Measurements from ENCODE around the gene TYRO3.
"Not testable (repeated sequence)": the region's sequence is repeated elsewhere in the genome, so short reads cannot be mapped to it uniquely, and the experiment has no call there.

TYRO3 gene

DNA sequence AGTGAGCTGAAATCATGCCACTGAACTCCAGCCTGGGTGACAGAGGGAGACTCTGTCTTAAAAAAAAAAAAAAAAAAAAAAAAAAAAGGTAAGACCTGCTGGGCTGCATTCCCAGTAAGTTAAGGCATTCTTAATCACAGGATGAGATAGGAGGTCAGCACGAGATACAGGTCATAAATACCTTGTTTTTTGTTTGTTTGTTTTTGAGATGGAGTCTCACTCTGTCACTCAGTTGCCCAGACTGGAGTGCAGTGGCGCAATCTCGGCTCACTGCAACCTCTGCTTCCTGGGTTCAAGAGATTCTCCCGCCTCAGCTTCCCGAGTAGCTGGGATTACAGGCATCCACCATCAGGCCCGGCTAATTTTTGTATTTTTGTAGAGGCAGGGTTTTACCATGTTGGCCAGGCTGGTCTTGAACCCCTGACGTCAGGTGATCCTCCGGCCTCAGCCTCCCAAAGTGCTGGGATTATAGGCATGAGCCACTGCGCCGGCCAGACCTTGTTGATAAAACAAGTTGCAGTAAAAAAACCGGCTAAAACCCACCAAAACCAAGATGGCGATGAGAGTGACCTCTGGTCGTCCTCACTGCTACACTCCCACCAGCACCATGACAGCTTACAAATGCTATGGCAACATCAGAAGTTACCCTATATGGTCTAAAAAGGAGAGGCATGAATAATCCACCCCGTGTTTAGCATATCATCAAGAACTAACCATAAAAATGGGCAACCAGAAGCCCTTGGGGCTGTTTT lies 27.7 kb downstream of the TYRO3 start:
- 72 to 87% methylated on average over 7 to 13 of the region's 14 CpGs for WGBS, 2 experiments (ENCODE audit: insufficient coverage in 2 of 2)
- not testable (repeated sequence) for H3K4me3 ChIP-seq (ENCODE audit: extremely low read depth, insufficient read depth, low read length, poor library complexity, severe bottlenecking); H3K9me3 ChIP-seq (ENCODE audit: control insufficient read depth, low read length); H3K36me3 ChIP-seq (ENCODE audit: control insufficient read depth, insufficient read depth, low read length); H3K4me1 ChIP-seq (ENCODE audit: control insufficient read depth, insufficient read depth, low read length, poor library complexity, severe bottlenecking); H3K27ac ChIP-seq (ENCODE audit: low read depth, low read length, severe bottlenecking)

DNA sequence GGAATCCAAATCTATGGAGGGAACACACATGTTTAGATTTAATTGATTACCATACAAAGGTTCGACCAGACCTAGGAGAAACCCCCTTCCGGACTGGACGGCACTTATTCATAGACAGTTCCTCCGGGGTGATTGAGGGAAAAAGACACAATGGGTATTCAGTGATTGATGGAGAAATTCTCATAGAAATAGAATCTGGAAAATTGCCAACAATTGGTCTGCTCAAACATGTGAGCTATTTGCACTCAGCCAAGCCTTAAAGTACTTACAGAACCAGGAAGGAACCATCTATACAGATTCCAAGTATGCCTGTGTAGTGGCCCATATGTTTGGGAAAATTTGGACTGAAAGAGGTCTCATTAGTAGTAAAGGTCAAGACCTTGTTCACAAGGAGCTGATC lies 30.0 kb downstream of the TYRO3 start:
- not testable (repeated sequence) for H3K4me3 ChIP-seq (ENCODE audit: extremely low read depth, insufficient read depth, low read length, poor library complexity, severe bottlenecking); H3K27ac ChIP-seq (ENCODE audit: low read depth, low read length, severe bottlenecking); H3K4me1 ChIP-seq (ENCODE audit: control insufficient read depth, insufficient read depth, low read length, poor library complexity, severe bottlenecking); H3K9me3 ChIP-seq (ENCODE audit: control insufficient read depth, low read length); H3K36me3 ChIP-seq (ENCODE audit: control insufficient read depth, insufficient read depth, low read length)
- 80 to 84% methylated on average over 3 to 4 of the region's 4 CpGs for WGBS, 2 experiments (ENCODE audit: insufficient coverage in 2 of 2)

DNA sequence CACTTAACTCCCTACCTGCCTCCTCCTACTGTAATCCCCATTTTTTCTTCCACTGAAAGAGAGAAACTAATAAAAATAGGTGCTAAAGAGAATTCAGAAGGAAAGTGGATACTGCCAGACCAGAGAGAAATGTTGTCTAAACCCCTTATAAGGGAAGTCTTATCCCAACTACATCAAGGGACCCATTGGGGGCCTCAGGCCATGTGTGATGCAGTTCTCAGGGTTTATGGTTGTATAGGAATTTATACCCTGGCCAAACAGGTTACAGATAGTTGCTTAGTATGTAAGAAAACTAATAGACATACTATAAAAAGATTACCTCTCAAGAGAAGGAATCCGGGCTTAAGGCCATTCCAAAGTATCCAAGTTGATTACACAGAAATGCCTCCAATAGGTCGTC lies 30.6 kb downstream of the TYRO3 start:
- H3K36me3 ChIP-seq (ENCODE audit: control insufficient read depth, insufficient read depth, low read length); H3K4me3 ChIP-seq (ENCODE audit: extremely low read depth, insufficient read depth, low read length, poor library complexity, severe bottlenecking); H3K4me1 ChIP-seq (ENCODE audit: control insufficient read depth, insufficient read depth, low read length, poor library complexity, severe bottlenecking); H3K9me3 ChIP-seq (ENCODE audit: control insufficient read depth, low read length); H3K27ac ChIP-seq (ENCODE audit: low read depth, low read length, severe bottlenecking): not testable (repeated sequence)
- WGBS, 2 experiments (ENCODE audit: insufficient coverage in 2 of 2): 60 to 80% methylated on average over 1 of the region's 2 CpGs

DNA sequence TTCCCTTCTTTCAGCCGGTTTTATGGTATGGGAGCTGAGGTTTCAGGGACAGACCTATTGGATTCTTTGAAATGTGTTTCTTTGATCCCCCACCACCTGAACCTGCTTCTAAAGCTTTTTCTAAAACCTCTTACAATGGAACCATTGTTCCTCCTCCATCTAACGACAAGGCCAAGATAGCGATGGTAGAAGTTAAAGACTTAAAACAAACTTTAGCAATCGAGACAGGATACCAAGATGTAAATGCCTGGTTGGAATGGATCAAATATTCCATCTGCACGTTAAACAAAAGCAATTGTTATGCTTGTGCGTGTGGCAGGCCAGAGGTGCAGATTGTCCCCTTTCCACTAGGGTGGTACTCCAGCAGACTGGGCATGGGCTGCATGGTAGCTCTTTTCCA lies 32.2 kb downstream of the TYRO3 start:
- WGBS, 2 experiments (ENCODE audit: insufficient coverage in 2 of 2): 76 to 97% methylated on average over 3 of the region's 6 CpGs
- not testable (repeated sequence) for H3K36me3 ChIP-seq (ENCODE audit: control insufficient read depth, insufficient read depth, low read length); H3K4me3 ChIP-seq (ENCODE audit: extremely low read depth, insufficient read depth, low read length, poor library complexity, severe bottlenecking); H3K9me3 ChIP-seq (ENCODE audit: control insufficient read depth, low read length); H3K27ac ChIP-seq (ENCODE audit: low read depth, low read length, severe bottlenecking); H3K4me1 ChIP-seq (ENCODE audit: control insufficient read depth, insufficient read depth, low read length, poor library complexity, severe bottlenecking)

DNA sequence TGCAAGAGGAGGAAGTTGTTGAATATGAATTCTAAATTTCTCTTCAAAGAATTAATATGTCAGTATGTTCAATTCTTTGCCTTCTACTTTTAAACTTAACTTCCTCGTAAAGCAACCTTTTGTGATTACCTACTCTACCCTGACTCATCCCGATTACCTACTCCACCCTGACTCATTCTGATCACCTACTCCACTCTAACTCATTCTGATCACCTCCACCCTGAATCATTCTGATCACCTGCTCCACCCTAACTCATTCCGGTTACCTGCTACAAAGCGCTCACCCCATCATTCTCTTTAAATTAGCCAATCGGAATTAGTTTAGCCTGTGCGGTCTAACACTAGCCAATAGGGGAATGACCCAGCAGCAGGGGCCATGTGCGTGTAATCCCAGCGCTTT lies 33.7 kb downstream of the TYRO3 start:
- not testable (repeated sequence) for H3K4me3 ChIP-seq (ENCODE audit: extremely low read depth, insufficient read depth, low read length, poor library complexity, severe bottlenecking); H3K4me1 ChIP-seq (ENCODE audit: control insufficient read depth, insufficient read depth, low read length, poor library complexity, severe bottlenecking); H3K27ac ChIP-seq (ENCODE audit: low read depth, low read length, severe bottlenecking); H3K9me3 ChIP-seq (ENCODE audit: control insufficient read depth, low read length); H3K36me3 ChIP-seq (ENCODE audit: control insufficient read depth, insufficient read depth, low read length)
- 87 to 97% methylated on average over 8 of the region's 8 CpGs for WGBS, 2 experiments (ENCODE audit: insufficient coverage in 2 of 2)

DNA sequence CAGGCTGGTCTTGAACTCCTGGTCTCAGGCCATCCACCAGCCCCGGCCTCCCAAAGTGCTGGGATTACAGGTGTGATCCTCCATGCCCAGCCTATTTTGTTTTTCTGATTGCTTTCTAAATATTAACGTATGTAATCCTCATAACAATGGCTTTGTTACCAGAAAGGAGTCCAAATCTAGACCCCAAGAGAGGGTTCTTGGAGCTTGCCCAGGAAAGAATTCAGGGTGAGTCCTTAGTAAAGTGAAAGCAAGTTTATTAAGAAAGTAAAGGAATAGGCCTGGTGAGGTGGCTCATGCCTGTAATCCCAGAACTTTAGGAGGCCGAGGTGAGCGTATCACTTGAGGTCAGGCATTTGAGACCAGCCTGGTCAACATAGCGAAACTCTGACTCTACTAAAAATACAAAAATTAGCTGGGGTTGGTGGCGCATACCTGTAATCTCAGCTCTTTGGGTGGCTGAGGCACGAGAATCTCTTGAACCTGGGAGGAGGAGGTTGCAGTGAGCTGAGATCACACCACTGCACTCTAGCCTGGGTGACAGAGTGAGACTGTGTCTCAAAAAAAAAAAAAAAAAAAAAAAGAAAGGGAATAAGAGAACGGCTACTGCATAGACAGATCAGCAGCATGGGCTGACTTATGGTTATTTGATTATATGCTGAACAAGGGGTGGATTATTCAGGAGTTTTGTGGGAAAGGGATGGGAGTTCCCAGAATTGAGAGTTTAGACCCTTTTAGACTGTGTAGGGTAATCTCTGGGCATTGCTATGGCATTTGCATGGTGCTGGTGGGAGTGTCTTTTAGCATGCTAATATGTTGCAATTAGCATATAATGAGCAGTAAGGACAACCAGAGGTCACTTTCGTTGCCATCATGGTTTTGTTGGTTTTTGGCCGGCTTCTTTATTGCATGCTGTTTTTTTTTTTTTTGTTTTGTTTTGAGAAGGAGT lies 36.1 kb downstream of the TYRO3 start:
- no peak overlapping the region for H3K4me3 ChIP-seq (ENCODE audit: extremely low read depth, insufficient read depth, low read length, poor library complexity, severe bottlenecking)
- 82 to 91% methylated on average over 5 to 9 of the region's 10 CpGs for WGBS, 2 experiments (ENCODE audit: insufficient coverage in 2 of 2)
- H3K36me3 ChIP-seq (ENCODE audit: control insufficient read depth, insufficient read depth, low read length): no peaks in the 10 kb centered on the region
- H3K27ac ChIP-seq (ENCODE audit: low read depth, low read length, severe bottlenecking): no peak overlapping the region
- H3K4me1 ChIP-seq (ENCODE audit: control insufficient read depth, insufficient read depth, low read length, poor library complexity, severe bottlenecking): no peaks in the 10 kb centered on the region
- no peaks in the 10 kb centered on the region for H3K9me3 ChIP-seq (ENCODE audit: control insufficient read depth, low read length)

DNA sequence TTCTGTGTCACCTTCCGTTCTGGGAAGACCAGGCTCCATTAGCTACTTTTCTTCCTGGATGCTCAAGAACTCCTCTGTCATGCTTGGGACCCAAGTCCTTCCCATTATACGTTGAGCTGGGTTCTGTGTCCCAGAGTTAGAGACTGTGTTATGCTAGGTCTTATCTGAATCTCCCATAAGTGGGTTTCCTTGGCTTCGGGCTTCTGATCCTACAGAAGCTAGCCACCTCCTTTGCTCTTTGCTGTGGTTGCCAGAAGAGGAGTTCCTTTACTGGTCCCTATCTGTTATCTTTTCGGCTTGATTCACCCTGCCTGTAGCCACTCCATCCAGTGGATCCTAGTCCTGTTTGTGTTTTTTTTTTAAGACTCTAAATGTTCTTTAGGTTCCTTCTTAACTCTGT lies 38.0 kb downstream of the TYRO3 start:
- no peaks in the 10 kb centered on the region for H3K9me3 ChIP-seq (ENCODE audit: control insufficient read depth, low read length)
- H3K4me3 ChIP-seq (ENCODE audit: extremely low read depth, insufficient read depth, low read length, poor library complexity, severe bottlenecking): no peak overlapping the region
- 91 to 93% methylated on average over 3 of the region's 4 CpGs for WGBS, 2 experiments (ENCODE audit: insufficient coverage in 2 of 2)

DNA sequence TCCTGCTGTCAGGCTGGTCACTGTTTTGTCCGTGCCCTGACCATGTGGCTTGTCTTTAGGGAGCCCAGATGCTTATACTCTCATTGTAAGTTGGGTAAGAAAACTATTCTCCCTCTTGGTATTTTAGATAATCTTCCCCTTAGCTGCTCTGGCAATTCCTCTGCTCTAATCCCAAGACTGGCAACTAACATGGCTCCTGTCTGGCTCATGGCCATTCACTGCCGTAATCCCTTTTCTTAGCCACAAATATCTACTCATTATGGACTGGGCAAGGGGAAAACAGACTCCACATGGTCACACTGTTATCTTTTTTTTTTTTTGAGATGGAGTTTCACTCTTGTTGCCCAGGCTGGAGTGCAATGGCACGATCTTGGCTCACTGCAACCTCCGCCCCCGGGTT lies 38.8 kb downstream of the TYRO3 start:
- no peaks in the 10 kb centered on the region for H3K9me3 ChIP-seq (ENCODE audit: control insufficient read depth, low read length)
- WGBS, 2 experiments (ENCODE audit: insufficient coverage in 2 of 2): 100% methylated on average over 1 of the region's 5 CpGs; no CpG with 5 or more reads in 1 of the 2 experiments
- H3K36me3 ChIP-seq (ENCODE audit: control insufficient read depth, insufficient read depth, low read length): no peaks in the 10 kb centered on the region
- H3K4me1 ChIP-seq (ENCODE audit: control insufficient read depth, insufficient read depth, low read length, poor library complexity, severe bottlenecking): no peaks in the 10 kb centered on the region
- H3K4me3 ChIP-seq (ENCODE audit: extremely low read depth, insufficient read depth, low read length, poor library complexity, severe bottlenecking): no peak overlapping the region
- no peak overlapping the region for H3K27ac ChIP-seq (ENCODE audit: low read depth, low read length, severe bottlenecking)

More for the DNA sequence above, 38.0 kb downstream of the TYRO3 start:
- Histone ChIP-seq H3K36me3 (ENCODE audit: control insufficient read depth, insufficient read depth, low read length) (no peaks in the 10 kb centered on the region), H3K4me1 (ENCODE audit: control insufficient read depth, insufficient read depth, low read length, poor library complexity, severe bottlenecking) (no peaks in the 10 kb centered on the region), H3K27ac (ENCODE audit: low read depth, low read length, severe bottlenecking) (no peak overlapping the region)

DNA sequence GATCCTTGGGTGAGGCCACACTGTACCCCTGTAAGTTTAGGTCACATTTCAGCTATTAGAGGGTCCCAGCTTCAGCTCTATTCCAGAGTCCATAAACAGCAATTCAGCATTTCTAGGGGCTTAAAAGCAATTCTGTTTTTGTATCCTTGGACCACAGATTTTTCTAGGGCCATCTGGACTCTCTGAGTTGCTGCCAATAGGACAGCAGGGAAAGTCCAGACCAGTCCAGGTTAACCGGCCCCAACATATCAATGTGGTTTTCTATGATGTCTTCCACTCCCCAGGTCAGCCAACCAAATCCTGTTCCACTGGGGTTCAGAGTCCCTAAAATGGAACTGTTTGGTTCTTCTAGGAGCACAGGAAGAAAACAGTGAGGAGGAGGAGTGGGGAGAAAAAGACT lies 40.0 kb downstream of the TYRO3 start:
- WGBS, 2 experiments (ENCODE audit: insufficient coverage in 2 of 2): 80% methylated on average over 1 of the region's 1 CpG
- H3K36me3 ChIP-seq (ENCODE audit: control insufficient read depth, insufficient read depth, low read length): no peaks in the 10 kb centered on the region
- H3K9me3 ChIP-seq (ENCODE audit: control insufficient read depth, low read length): no peaks in the 10 kb centered on the region
- no peaks in the 10 kb centered on the region for H3K4me1 ChIP-seq (ENCODE audit: control insufficient read depth, insufficient read depth, low read length, poor library complexity, severe bottlenecking)
- H3K27ac ChIP-seq (ENCODE audit: low read depth, low read length, severe bottlenecking): no peak overlapping the region
- H3K4me3 ChIP-seq (ENCODE audit: extremely low read depth, insufficient read depth, low read length, poor library complexity, severe bottlenecking): no peak overlapping the region

DNA sequence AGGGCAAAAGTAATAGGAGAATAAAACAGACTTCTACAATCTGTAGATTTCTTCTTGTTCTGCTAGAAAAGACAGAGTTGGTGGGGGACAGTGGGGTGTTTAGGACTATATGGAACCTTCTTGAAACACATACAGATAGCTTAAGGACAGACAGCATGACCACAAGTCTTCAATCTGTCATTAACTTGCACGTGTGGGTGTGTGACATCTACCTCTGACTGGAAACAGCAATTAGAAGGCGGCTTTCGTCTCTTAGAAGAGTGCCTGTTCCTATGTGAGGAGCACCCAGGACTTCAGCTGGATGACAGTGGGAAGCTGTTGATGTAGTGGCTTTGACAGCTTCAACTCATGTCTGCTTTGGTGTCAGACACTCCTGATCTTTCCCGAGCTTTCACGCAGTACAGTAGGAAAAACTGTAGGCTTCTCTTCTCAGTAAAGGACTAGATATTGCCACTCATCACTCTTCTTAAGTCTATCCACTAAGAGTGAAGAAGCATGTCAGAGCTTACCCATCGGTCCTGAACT lies 44.5 kb downstream of the TYRO3 start:
- WGBS, 2 experiments (ENCODE audit: insufficient coverage in 2 of 2): 87 to 96% methylated on average over 4 to 6 of the region's 6 CpGs
- Histone ChIP-seq H3K27ac (ENCODE audit: low read depth, low read length, severe bottlenecking) (no peak overlapping the region), H3K36me3 (ENCODE audit: control insufficient read depth, insufficient read depth, low read length) (no peaks in the 10 kb centered on the region), H3K4me3 (ENCODE audit: extremely low read depth, insufficient read depth, low read length, poor library complexity, severe bottlenecking) (no peak overlapping the region), H3K4me1 (ENCODE audit: control insufficient read depth, insufficient read depth, low read length, poor library complexity, severe bottlenecking) (peaks cover 4% of the 10 kb centered on the region), H3K9me3 (ENCODE audit: control insufficient read depth, low read length) (no peaks in the 10 kb centered on the region)
